Panc1 (cell line): ENCODE results near the gene CEP78. TPM values are rescaled to one million over a fixed set of nuclear protein-coding genes. Genes with fewer than 3 reads are reported as not detected.

ENCODE experiments used
- ATAC-seq: fragments of 200-7000 bp; cut with Tn5 transposase; 2 replicates; pipeline ENCODE4 v1.9.1; 2020; ENCODE audit warnings: mild to moderate bottlenecking, moderate library complexity
- BruUV-seq: library from RNA; stranded (reverse); fragments of 400-500 nt; replicated peaks from 2 replicates; lab custom pipeline; 2021; lab: Mats Ljungman, UMichigan
- CTCF ChIA-PET: fragments of 300-600 bp; sonication (Branson Sonifier 250); formaldehyde crosslinking; loops from one replicate; lab custom pipeline; 2022; ENCODE audit warnings: antibody characterized with exemption; lab: Charles Lee
- POLR2A ChIA-PET: fragments of 300-600 bp; sonication (Branson Sonifier 250); formaldehyde crosslinking; loops from one replicate; lab custom pipeline; 2022; ENCODE audit warnings: antibody characterized with exemption; lab: Charles Lee
- DNase-seq: peaks from one replicate; pipeline ENCODE4 v3.0.0-alpha.2; 2010; ENCODE audit warnings: low read depth, low spot score
- H3K27ac ChIP-seq: 2 replicates; pipeline ENCODE4 v1.5.1; 2011; ENCODE audit warnings: mild to moderate bottlenecking, low read length, inconsistent platforms
- H3K27me3 ChIP-seq: fragments of 200-500 bp; sonication (Bioruptor generic); 2 replicates; pipeline ENCODE4 v1.6.0; 2014; ENCODE audit warnings: low read length, inconsistent platforms; ENCODE audit not compliant: control insufficient read depth, insufficient read depth
- H3K36me3 ChIP-seq: fragments of 200-500 bp; sonication (Bioruptor generic); 2 replicates; pipeline ENCODE4 v1.5.1; 2014; ENCODE audit warnings: inconsistent platforms, mild to moderate bottlenecking, low read length, moderate library complexity; ENCODE audit not compliant: control insufficient read depth, insufficient read depth
- H3K4me1 ChIP-seq: 2 replicates; pipeline ENCODE4 v1.5.1; 2011; ENCODE audit warnings: inconsistent platforms, mild to moderate bottlenecking, low read length, moderate library complexity; ENCODE audit not compliant: control insufficient read depth, insufficient read depth
- H3K4me3 ChIP-seq, 2 experiments: 2 replicates each; pipeline ENCODE4 v1.5.1; 2011 to 2012; ENCODE audit warnings: low read depth in 2 of 2, low read length in 2 of 2, mild to moderate bottlenecking in 2 of 2, inconsistent platforms in 1 of 2, moderate library complexity in 1 of 2
- H3K9me3 ChIP-seq: fragments of 200-500 bp; sonication (Bioruptor generic); 2 replicates; pipeline ENCODE4 v1.5.1; 2014; ENCODE audit warnings: low read depth, mild to moderate bottlenecking, inconsistent platforms, low read length, moderate library complexity; ENCODE audit not compliant: control insufficient read depth, insufficient read depth
- POLR2AphosphoS5 ChIP-seq: IDR thresholded peaks from 2 replicates; pipeline ENCODE4 v1.6.1; 2012; ENCODE audit warnings: mild to moderate bottlenecking, low read depth, low read length, moderate library complexity
- SIN3A ChIP-seq: IDR thresholded peaks from 2 replicates; pipeline ENCODE4 v1.6.1; 2012; ENCODE audit warnings: low read depth, mild to moderate bottlenecking, low read length, moderate library complexity, borderline replicate concordance; ENCODE audit not compliant: insufficient read depth
- TCF7L2 ChIP-seq: IDR thresholded peaks from 2 replicates; pipeline ENCODE4 v1.6.1; 2011; ENCODE audit warnings: mild to moderate bottlenecking, low read depth, low read length, inconsistent platforms
- in situ Hi-C: cut with HindIII; loops from 2 replicates; pipeline ENCODE4 v1.10.0; 2016; ENCODE audit warnings: low sequenced_read_pairs, low pct_unique_long_range_greater_than_20kb
- intact Hi-C: fragments of 100-400 bp; cut with micrococcal nuclease; formaldehyde crosslinking; loops from one replicate; pipeline ENCODE4 v1.10.0; 2022; ENCODE audit not compliant: unreplicated experiment
- total RNA-seq: library from RNA; stranded (reverse); gene quantifications from one replicate; pipeline ENCODE4 v1.2.1, GENCODE V29; 2021; ENCODE audit not compliant: unreplicated experiment
- TF ChIP-seq, protein P1 (sequence below), 2 experiments: IDR thresholded peaks; 2 replicates each; pipeline ENCODE4 v1.6.1; 2011 to 2012; ENCODE audit warnings: low read depth in 2 of 2, control low read depth in 1 of 2, low read length in 1 of 2, mild to moderate bottlenecking in 1 of 2, moderate library complexity in 1 of 2; ENCODE audit not compliant: insufficient read depth in 1 of 2
- TF ChIP-seq, protein P2 (sequence below): fragments of 450-650 bp; IDR thresholded peaks from 2 replicates; pipeline ENCODE4 v1.5.1; 2017; ENCODE audit warnings: mild to moderate bottlenecking

Gene CEP78
- total RNA-seq, 1 experiment from 2014 or later = 25.2 TPM

DNA sequence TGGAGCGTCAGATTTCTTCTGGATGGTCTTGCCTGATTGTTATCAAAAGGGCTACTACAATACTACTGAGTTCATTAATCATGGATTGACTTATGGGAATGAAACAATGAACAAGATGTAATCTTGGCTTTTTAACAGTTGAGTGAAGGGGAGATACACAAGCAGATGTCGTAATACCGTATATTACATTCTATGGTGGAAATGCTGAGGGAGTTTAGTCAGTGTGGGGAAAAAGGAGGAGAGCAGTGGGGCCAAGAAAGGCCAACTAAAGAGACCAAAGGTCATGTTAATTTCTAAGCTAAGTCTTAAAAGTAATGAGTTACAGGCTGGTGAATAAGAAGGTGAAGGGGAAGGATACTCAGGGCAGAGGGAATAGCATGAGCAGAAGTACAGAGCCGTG is 32.0 kb downstream of the CEP78 start:
- Histone ChIP-seq H3K4me1 (no peaks in the 10 kb centered on the region), H3K27me3 (no peaks in the 10 kb centered on the region), H3K4me3 (no peak overlapping the region), H3K27ac (no peak overlapping the region), H3K36me3 (peaks cover 8% of the 10 kb centered on the region; the same call in 1 of the 2 replicates), H3K9me3 (no peaks in the 10 kb centered on the region)
- ChIA-PET POLR2A (interaction anchor here (0.7 kb wide), 1 partner anchor 11 kb away, joined by 10 read pairs; no protein-coding TSS in a partner anchor), CTCF (interaction anchor here (0.7 kb wide), 1 partner anchor 1305 kb away, joined by 4 read pairs; no protein-coding TSS in a partner anchor)
- intact Hi-C loops = no loop called here
- DNase-seq (no peak), ATAC-seq (no peak)
- BruUV-seq = no TSS peak
- in situ Hi-C loops = no loop called here
- no peak for TF ChIP-seq SIN3A
- TF ChIP-seq, protein P1, sequence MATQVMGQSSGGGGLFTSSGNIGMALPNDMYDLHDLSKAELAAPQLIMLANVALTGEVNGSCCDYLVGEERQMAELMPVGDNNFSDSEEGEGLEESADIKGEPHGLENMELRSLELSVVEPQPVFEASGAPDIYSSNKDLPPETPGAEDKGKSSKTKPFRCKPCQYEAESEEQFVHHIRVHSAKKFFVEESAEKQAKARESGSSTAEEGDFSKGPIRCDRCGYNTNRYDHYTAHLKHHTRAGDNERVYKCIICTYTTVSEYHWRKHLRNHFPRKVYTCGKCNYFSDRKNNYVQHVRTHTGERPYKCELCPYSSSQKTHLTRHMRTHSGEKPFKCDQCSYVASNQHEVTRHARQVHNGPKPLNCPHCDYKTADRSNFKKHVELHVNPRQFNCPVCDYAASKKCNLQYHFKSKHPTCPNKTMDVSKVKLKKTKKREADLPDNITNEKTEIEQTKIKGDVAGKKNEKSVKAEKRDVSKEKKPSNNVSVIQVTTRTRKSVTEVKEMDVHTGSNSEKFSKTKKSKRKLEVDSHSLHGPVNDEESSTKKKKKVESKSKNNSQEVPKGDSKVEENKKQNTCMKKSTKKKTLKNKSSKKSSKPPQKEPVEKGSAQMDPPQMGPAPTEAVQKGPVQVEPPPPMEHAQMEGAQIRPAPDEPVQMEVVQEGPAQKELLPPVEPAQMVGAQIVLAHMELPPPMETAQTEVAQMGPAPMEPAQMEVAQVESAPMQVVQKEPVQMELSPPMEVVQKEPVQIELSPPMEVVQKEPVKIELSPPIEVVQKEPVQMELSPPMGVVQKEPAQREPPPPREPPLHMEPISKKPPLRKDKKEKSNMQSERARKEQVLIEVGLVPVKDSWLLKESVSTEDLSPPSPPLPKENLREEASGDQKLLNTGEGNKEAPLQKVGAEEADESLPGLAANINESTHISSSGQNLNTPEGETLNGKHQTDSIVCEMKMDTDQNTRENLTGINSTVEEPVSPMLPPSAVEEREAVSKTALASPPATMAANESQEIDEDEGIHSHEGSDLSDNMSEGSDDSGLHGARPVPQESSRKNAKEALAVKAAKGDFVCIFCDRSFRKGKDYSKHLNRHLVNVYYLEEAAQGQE (IDR thresholded peaks at IDR 0.05; ENCODE audit: insufficient read depth in 1 of 2, low read depth in 2 of 2, low read length in 1 of 2) = no peak
- TF ChIP-seq, protein P2, sequence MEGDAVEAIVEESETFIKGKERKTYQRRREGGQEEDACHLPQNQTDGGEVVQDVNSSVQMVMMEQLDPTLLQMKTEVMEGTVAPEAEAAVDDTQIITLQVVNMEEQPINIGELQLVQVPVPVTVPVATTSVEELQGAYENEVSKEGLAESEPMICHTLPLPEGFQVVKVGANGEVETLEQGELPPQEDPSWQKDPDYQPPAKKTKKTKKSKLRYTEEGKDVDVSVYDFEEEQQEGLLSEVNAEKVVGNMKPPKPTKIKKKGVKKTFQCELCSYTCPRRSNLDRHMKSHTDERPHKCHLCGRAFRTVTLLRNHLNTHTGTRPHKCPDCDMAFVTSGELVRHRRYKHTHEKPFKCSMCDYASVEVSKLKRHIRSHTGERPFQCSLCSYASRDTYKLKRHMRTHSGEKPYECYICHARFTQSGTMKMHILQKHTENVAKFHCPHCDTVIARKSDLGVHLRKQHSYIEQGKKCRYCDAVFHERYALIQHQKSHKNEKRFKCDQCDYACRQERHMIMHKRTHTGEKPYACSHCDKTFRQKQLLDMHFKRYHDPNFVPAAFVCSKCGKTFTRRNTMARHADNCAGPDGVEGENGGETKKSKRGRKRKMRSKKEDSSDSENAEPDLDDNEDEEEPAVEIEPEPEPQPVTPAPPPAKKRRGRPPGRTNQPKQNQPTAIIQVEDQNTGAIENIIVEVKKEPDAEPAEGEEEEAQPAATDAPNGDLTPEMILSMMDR = no peak
- TF ChIP-seq TCF7L2 = no peak
- no peak for TF ChIP-seq POLR2AphosphoS5

DNA sequence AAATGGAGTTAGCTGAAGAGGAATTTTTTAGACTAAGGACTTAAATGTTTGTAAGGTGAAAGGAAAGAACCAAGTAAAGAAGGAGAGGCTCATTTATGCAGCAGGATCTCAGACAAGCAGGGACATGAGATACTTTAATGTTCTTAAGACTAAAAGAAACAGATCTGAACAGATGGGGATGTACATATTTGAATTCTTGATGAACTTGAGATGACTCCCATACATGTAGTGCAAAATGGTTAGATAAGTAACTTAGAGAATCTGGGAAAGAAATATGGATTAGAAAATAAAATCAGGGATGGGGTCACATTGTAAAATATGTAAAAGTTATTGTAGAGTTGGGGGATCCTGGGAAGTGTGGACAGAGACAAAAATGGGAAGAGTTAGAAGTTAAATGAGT is 33.9 kb downstream of the CEP78 start:
- Histone ChIP-seq H3K4me3 (no peak overlapping the region), H3K27ac (no peak overlapping the region), H3K27me3 (no peaks in the 10 kb centered on the region), H3K36me3 (peaks cover 8% of the 10 kb centered on the region; the same call in 1 of the 2 replicates), H3K4me1 (no peaks in the 10 kb centered on the region), H3K9me3 (no peaks in the 10 kb centered on the region)
- in situ Hi-C loops = no loop called here
- ChIA-PET CTCF (no interaction called here), POLR2A (no interaction called here)
- ATAC-seq (no peak), DNase-seq (no peak)
- intact Hi-C loops = no loop called here
- no peak for TF ChIP-seq SIN3A
- TF ChIP-seq POLR2AphosphoS5 = no peak
- no peak for TF ChIP-seq TCF7L2
- TF ChIP-seq, protein P2 = no peak
- TF ChIP-seq, protein P1 (IDR thresholded peaks at IDR 0.05; ENCODE audit: insufficient read depth in 1 of 2, low read depth in 2 of 2, low read length in 1 of 2) = no peak
- BruUV-seq = no TSS peak
